GM19240 (cell line): ENCODE data around the gene AMFR.

Source experiments
- DNase-seq: peaks from one replicate; pipeline ENCODE4 v3.0.0; 2011; ENCODE audit warnings: low spot score; ENCODE audit not compliant: insufficient read length

AMFR gene

GRCh38 chr16:56348168-56349085, 76.9 kb downstream of the AMFR start:
- DNase-seq: no peak

DNA sequence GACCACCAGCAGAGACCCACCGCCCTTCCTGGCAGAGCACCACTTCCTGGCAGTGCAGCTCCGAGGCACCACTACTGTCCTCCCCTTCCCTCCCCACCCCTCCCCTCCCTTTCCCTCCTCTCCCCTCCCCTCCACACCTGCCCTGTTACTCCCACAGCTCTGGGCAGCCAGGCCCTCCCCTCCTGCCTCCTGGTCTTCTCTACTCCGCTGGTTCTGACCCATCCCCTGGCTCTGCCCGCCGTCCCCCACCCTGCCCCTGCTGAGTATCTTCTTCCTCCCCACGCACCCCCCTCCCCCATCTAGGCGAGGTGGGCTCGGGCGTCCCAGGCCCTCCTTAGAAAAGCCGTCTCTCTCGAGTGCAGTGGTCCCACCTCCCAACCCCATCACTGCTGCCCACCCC, 77.7 kb downstream of the AMFR start:
- DNase-seq: no peak

DNA sequence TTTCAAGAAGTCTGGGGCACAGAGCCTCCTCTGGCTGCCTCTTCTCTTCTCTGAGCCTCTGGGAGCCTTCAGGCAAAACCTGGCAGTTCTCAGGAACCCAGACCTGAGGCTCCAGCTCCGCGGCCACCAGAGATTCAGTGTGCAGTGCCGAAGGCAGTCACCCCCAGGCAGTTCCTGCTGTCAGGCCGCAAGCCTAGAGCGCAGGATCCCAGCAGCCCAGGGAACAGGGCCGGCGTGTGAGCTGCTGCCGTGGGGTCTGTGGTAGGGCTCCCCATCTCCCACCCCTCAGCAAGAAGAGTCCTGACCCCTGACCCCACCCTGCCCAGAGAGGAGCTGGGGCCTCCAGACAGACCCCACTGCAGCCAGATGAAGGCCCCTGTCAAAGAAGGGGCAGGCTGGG, 78.2 kb downstream of the AMFR start:
- DNase-seq: no peak

DNA sequence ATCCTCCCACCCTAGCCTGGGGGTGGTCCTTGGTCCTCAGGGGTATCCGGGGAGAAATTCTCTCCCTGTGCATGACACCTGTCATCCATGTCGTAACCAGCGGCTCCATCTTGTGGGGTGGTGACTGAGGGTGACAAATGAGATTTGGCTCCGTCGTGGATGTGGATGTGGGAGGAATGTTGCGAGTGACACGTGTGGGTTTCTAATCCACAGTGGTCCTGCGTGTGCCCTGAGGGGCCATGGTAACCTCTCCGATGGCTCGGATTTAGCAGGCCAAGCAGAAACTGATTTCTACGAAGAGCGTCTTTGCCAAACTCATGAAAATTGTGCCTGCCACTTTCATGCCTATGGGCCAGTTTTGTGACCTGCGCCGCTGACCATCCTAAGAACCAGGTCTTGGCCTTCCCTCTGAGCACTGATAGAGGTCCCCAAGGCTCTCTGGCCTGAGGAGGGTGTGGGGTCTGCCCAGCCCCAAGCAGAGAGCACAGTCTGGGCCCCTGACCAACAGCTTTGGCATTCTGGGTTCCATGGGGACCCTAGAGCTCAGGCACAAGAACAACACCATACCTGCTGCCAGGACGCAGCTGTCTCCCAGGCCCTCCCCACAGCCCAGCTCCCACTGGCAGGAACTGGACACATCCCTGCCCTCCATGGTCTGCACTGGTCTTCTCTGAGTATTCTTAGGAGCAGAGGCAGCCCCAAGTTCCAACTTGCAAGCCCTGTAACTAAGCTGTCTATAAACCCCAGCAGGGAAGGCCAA, 79.0 kb downstream of the AMFR start:
- no peak for DNase-seq

GRCh38 chr16:56345406-56346050, 79.8 kb downstream of the AMFR start:
- DNase-seq: no peak

DNA sequence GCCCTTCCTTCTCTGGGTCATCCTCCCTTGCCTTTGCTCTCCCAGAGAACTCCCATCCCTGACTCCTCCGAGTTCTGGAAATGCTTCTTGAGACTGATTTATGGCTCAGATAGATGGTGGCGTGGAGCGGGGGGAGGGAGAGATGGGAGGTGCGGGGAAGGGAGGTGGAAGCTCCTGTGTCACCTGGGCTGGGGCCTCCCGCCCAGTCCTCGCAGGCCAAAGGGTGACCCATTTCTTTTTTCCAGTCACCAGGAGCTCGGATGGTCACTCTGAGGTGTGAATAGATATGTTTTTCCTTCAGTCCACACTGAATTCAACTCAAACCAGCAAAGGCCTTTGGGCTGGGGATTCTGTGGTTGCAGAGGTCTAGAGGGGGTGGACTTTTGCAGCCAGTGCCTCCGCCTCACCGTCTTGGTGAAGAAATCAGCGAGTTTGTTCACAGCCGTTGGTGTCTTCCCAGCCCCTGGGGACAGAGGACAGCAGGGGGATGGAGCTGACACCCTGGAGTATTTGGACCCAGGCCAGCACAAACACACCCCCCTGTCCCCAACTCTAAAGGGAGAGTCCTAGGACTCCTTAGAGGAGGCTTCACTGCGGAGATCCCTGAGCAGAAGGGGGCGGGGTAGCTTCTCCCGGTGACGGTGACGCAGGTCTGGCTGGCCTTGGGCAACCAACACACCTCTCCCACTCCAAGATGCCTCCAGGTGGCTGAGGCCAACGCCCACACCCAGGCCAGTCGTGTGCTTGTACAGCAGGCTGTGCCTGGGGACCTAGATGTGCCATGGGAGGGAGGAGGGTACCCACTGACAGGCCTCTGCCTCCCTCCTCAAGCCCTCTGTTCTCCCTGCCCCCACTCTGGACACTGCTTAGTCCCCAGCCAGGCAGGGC, 80.6 kb downstream of the AMFR start:
- DNase-seq: no peak

DNA sequence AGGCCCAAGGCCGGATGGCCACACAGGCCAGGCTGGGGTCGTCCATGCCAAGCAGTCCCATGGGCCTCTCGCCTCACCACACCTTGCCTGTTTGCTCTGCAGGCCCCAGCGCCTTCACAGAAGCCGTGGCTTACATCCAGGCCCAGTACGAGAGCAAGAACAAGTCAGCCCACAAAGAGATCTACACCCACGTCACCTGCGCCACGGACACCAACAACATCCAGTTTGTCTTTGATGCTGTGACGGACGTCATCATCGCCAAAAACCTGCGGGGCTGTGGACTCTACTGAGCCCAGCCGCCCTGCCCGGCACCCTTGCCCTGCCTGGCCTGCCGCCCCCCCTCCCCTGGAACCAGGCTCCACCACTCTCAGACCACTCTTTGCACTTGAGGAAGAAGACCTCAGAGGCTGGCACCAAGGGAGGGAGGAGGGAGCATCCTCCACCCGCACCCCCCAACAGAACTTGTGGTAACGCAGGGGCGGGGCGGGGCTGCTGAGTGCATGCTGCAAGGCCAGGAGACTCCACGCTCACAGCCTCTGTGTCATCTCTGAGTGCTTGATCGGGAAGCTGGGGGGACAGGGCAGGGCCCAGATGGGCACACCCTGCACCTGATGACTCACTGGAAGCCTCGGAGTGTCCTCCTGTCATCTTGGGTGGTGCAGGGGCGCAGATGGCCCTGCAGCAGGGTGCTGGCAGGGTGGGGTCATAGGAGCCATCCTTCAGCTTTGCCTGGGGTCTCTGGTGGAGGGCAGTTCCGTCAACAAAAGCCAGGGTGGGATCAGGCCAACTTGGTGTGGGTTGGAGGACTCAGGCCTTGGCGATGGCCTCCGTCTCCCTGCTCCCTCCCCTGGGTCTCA, 81.5 kb downstream of the AMFR start:
- DNase-seq: no peak

DNA sequence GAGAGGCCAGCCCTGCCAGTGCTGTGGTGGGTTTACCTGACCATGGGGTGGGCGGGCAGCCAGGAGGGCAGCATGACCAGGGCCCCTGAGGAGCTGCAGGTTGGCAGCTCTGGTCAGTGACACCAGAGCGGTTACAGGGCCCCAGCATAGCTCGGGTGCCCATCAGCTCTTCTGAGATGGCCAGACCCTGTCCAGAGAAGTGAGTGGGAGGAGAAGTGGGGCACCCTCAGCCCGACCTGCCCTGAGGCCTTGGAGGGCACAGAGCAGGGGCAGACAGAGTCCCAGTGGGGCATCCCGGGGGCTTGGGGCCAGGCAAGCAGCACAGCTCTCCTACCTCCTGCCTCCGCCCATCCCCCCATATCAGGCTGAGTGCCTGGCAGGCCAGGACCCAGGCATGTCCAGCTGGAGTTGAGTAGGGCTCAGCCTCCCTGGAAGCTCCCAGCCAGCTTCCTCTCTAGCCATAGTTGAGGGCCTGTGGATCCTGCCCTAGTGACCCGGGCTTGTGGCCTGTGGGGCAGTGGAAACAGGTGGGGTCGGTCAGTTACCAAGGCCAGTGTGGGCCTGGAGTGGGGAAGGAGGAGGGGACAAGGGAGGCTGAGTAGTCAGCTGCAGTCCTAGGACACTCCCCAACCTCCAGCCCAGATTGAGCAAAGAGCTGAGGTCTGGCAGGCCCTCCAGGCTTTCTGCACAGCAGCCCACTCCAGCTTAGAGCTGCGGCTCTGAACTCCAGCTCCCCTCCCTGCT, 83.5 kb downstream of the AMFR start:
- DNase-seq: no peak

DNA sequence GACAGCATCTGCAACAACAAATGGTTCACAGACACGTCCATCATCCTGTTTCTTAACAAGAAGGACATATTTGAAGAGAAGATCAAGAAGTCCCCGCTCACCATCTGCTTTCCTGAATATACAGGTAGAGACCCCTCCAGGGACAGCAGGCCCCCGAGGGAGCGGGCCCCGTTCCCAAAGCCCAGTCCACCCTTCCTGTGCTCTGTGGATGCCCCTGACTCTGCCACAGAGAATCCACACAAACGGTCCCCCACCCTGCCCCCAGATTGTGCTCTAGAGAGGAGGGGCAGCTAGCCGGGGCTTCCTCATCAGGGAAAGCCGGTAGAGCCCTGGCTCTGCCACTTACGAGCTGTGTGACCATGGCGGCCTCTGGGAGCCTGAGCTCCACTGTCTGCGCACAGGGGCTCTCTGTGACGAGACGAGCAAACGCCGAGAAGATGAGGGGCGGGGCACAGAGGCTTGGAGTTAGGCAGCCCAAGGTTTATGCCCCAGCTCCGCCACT, 84.4 kb downstream of the AMFR start:
- no peak for DNase-seq

DNA sequence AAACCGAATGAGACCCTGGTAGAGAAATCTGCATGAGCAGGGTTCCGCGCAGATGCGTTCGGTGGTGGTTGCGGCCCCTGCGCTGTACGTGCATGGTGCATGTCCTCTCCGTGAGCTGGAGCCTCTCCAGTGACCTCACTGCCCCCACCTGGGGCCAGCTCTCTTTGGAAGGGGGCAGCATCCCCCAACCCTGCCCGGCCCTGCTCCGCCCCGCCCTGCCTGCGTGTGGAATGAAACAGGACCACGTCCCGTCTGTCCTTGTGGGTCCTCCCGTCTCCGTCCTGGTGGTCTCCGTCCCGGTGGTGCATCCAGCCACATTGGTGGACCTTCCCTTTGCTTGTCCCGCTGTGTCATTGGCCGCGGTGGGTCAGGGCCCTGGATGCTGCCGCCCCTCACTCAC, 84.9 kb downstream of the AMFR start:
- no peak for DNase-seq

DNA sequence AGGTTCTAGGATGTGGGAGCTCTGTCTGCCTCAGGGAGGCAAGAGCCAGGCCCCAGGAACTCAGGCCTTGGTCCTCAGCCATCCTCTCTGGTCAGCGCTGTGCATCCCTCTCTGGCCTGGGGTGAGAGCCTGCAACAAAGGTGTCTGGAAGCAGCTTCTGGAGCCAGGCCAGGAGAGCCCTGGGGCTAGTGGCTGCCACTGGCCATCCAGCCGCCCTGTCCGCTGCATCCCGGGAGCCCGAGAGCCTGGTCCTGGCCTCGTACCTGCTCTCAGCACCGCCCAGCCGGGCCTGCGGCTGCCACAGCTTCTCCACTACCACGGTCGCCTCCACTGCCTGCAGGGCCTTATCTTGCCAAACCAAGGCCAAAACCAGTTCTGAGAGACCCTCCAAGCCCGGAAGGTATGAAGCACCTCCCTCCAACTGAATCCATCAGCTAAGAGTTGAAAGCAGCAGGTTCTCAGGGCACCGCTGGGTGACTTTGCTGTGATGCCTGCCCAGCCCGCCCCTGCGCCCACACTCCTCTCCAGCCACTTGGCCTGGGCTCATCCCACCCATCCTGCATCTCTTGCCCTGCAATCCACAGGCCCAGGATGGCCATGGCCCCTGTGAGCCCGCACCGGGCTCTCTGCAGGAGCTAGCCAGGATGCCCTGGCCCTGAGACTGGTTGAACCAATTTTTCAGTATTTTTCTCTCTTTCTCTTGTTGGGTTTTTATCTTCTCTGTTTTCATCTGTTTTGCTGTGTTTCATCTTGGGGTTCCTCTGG, 85.7 kb downstream of the AMFR start:
- DNase-seq: no peak

DNA sequence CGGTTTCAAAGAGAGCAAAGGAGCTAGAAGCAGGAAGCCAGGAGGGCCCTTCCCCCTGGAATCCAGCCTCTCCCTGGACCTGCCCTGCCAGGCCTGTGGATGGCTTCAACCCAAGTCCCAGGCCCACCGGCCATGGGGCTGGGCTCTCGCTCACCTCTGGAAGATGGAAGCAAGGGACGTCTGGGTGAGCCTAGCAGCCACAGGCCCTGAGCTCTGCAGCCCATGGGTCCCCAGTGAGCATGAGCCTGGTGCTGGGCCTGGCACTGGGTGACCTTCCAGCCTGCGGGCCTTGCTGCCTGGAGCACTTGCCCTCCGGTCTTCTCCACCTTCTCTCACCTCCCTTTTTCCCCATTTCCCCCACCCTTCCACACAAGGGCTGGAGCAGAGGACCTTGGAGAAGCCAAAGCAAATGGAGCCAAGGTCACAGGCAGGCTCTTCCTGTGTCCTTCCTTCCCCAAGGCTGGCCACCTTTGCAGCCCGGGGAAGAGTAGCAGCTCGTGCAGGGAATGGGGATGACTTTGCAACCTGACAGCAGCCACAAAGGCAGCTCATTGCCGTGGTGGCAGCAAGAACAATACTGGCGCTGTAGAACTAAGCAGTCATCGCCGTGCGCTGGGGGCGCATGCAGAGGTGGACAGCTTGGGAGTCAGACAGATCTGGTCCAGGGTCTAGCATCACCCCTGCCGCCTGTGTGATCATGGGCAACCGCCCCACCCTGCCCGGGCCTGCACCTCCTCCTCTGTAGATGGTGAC, 86.6 kb downstream of the AMFR start:
- DNase-seq: no peak

GRCh38 chr16:56337858-56338325, 87.5 kb downstream of the AMFR start:
- DNase-seq: no peak

DNA sequence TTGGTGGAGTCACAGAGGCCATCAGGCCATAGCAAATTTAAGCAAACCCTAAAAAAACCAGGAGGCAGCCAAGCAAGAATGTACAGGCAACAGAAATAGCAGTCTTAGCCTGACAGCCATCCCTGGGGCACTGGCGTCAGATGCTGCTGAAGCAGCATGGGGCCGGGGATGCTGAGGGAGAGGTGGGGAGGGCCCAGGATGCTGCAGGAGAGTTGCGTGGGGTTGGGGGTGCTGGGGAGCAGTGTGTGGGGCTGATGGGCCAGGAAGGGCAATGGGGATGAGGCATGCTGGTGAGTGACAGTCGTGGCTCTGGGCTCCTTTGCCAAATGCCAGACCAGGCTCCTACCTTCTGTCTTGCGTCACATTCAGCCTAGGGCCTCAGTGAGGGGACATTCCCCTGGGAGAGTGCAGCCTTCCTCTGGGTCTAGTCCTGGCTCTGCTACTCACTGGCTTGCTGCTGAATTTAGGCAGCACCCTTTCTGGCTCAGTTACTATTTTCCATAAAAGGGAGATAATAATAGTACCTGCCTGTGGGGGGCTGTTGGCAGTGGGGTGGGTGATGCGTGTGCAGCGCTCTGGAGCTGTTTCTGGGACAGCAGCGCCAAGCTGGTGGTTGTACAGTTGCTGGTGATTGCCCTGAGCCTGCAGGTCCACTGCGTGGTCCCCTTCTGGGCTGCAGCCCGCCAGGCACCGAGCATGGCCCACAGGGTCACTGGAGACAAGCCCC, 88.1 kb downstream of the AMFR start:
- DNase-seq: no peak

DNA sequence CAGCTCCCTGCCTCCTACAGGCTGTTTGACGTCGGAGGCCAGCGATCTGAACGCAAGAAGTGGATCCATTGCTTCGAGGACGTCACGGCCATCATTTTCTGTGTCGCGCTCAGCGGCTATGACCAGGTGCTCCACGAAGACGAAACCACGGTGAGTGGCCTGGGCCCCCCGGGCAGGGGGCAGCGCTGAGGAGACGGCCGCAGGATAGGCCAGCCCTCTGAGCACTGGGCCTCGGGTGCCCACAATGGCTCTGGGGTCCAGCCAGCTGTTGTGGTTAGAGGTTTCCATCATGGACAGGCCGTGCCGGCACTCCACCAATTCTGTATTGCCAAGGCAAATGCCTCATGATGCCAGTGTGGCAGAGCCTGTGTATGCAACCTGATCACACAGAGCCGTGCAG, 88.6 kb downstream of the AMFR start:
- DNase-seq: no peak

- no peak for DNase-seq
Measured at GRCh38 chr16:56336071-56336688, 89.2 kb downstream of the AMFR start.

- no peak for DNase-seq
Measured at GRCh38 chr16:56334761-56335160, 90.6 kb downstream of the AMFR start.
